HG02852 (cell line): ENCODE measurements around the gene CABP5.
"Not testable (repeated sequence)": the region's sequence is repeated elsewhere in the genome, so short reads cannot be mapped to it uniquely, and the experiment has no call there.

Source experiments
- ATAC-seq: cut with Tn5 transposase; IDR thresholded peaks from one replicate; pipeline ENCODE4 v1.9.1; 2021; ENCODE audit warnings: mild to moderate bottlenecking, moderate library complexity; ENCODE audit not compliant: unreplicated experiment

CABP5 gene

GRCh38 chr19:48043675-48044258 lies at the start of gene CABP5:
CABP5 (minus strand) TSS chr19:48044079; CDS start chr19:48043922, 157 bp downstream.
- no peak for ATAC-seq

- ATAC-seq, result not testable (repeated sequence)
Observed at GRCh38 chr19:48091111-48091718, 47.3 kb upstream of the CABP5 start.

GRCh38 chr19:48090281-48090802 lies 46.5 kb upstream of the CABP5 start:
- ATAC-seq, result no peak

- not testable (repeated sequence) for ATAC-seq
Observed at GRCh38 chr19:48088991-48089390, 45.1 kb upstream of the CABP5 start.

GRCh38 chr19:48085904-48086864 lies 42.3 kb upstream of the CABP5 start:
- ATAC-seq, result no peak

GRCh38 chr19:48085076-48085475 lies 41.2 kb upstream of the CABP5 start:
- no peak for ATAC-seq

GRCh38 chr19:48081106-48081505 lies 37.2 kb upstream of the CABP5 start:
- no peak for ATAC-seq

GRCh38 chr19:48070177-48070769 lies 26.4 kb upstream of the CABP5 start:
- ATAC-seq, result not testable (repeated sequence)

- ATAC-seq, result no peak
Observed at GRCh38 chr19:48069435-48069834, 25.6 kb upstream of the CABP5 start.

GRCh38 chr19:48064509-48064908 lies 20.6 kb upstream of the CABP5 start:
- ATAC-seq, result no peak

GRCh38 chr19:48061401-48062344 lies 17.8 kb upstream of the CABP5 start:
- no peak for ATAC-seq

- ATAC-seq, result no peak
Observed at GRCh38 chr19:48060381-48060780, 16.5 kb upstream of the CABP5 start.

- ATAC-seq, result no peak
Observed at GRCh38 chr19:48059331-48059730, 15.5 kb upstream of the CABP5 start.

- ATAC-seq, result no peak
Observed at GRCh38 chr19:48053856-48054255, 10.0 kb upstream of the CABP5 start.

GRCh38 chr19:48053076-48053475 lies 9.2 kb upstream of the CABP5 start:
- ATAC-seq, result no peak

- no peak for ATAC-seq
Observed at GRCh38 chr19:48051335-48052033, 7.6 kb upstream of the CABP5 start.

GRCh38 chr19:48044561-48044960 lies 682 bp upstream of the CABP5 start:
- ATAC-seq, result no peak

- ATAC-seq, result no peak
Observed at GRCh38 chr19:48041877-48042580, 1.9 kb downstream of the CABP5 start.

- ATAC-seq, result no peak
Observed at GRCh38 chr19:48036765-48037164, 7.1 kb downstream of the CABP5 start.
